Measurements from ENCODE around the gene ZNF407. TPM values are rescaled to one million over a fixed set of nuclear protein-coding genes. Genes with fewer than 3 reads are reported as not detected.

The ZNF407 gene
- total and polyA plus RNA-seq, 2 experiments from 2014 or later, result 2.1 to 10.4 TPM

DNA sequence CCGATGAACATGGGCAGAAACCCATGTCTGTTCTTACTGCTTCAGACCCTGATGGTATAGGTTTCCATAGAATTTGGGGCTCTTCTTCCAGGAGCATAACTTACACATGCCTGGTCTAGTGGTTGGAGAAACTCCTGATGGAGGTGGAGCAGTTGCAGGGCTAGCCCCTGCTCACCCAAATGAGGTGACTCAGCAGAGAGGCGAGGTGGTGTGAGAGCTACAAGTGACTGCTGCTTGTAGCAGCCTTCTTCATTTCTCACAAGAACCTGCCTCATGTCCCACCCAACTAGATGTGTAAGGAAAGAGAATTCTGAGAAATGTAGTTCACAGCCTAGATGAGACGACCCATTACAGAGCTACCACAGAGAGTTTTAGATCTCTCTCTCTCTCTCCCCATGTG is 105.3 kb downstream of the ZNF407 start:
- no peaks in the 10 kb centered on the region for H3K79me2 ChIP-seq (replicated peaks; ENCODE audit: insufficient read depth)
- Mint-ChIP-seq H3K4me3 (no peak overlapping the region), H3K27me3 (ENCODE audit: insufficient read depth, low read depth, poor library complexity) (peaks cover 2% of the 10 kb centered on the region), H3K27ac (no peak overlapping the region), H3K36me3 (ENCODE audit: low read depth) (no peaks in the 10 kb centered on the region), H3K4me1 (peaks cover 31% of the 10 kb centered on the region), H3K9me3 (no peaks in the 10 kb centered on the region)
- TF ChIP-seq ETS1 (IDR thresholded peaks at IDR 0.05), result no peak
- TF ChIP-seq, protein P1, sequence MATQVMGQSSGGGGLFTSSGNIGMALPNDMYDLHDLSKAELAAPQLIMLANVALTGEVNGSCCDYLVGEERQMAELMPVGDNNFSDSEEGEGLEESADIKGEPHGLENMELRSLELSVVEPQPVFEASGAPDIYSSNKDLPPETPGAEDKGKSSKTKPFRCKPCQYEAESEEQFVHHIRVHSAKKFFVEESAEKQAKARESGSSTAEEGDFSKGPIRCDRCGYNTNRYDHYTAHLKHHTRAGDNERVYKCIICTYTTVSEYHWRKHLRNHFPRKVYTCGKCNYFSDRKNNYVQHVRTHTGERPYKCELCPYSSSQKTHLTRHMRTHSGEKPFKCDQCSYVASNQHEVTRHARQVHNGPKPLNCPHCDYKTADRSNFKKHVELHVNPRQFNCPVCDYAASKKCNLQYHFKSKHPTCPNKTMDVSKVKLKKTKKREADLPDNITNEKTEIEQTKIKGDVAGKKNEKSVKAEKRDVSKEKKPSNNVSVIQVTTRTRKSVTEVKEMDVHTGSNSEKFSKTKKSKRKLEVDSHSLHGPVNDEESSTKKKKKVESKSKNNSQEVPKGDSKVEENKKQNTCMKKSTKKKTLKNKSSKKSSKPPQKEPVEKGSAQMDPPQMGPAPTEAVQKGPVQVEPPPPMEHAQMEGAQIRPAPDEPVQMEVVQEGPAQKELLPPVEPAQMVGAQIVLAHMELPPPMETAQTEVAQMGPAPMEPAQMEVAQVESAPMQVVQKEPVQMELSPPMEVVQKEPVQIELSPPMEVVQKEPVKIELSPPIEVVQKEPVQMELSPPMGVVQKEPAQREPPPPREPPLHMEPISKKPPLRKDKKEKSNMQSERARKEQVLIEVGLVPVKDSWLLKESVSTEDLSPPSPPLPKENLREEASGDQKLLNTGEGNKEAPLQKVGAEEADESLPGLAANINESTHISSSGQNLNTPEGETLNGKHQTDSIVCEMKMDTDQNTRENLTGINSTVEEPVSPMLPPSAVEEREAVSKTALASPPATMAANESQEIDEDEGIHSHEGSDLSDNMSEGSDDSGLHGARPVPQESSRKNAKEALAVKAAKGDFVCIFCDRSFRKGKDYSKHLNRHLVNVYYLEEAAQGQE (IDR thresholded peaks at IDR 0.05; ENCODE audit: unreplicated experiment), result no peak
- TF ChIP-seq CREB1 (CRISPR knock-in tag; IDR thresholded peaks at IDR 0.05; ENCODE audit: low read depth), result no peak
- no peak for TF ChIP-seq POLR2AphosphoS5 (IDR thresholded peaks at IDR 0.05; ENCODE audit: low read depth)
- no peak for TF ChIP-seq NANOG (IDR thresholded peaks at IDR 0.05; ENCODE audit: borderline replicate concordance)
- TF ChIP-seq EZH2 (IDR thresholded peaks at IDR 0.05; ENCODE audit: low read depth, unreplicated experiment), result no peak
- TF ChIP-seq ZNF331 (CRISPR knock-in tag; IDR thresholded peaks at IDR 0.05; ENCODE audit: low read depth), result no peak
- TF ChIP-seq ZNF114 (CRISPR knock-in tag; IDR thresholded peaks at IDR 0.05), result no peak
- no peak overlapping the region for H3K4me2 ChIP-seq
- no peaks in the 10 kb centered on the region for H3F3A ChIP-seq (replicated peaks; ENCODE audit: low read depth)
- no peaks in the 10 kb centered on the region for H3K9me2 ChIP-seq (ENCODE audit: insufficient read depth)
- H3K27me3 ChIP-seq (ENCODE audit: insufficient read depth), result no peaks in the 10 kb centered on the region
- no peaks in the 10 kb centered on the region for H3K36me3 ChIP-seq (ENCODE audit: insufficient read depth)
- no peak overlapping the region for H3K4me3 ChIP-seq
- no peak for DNase-seq (ENCODE audit: low spot score)
- ATAC-seq, result no peak
- no peaks in the 10 kb centered on the region for H4K20me1 ChIP-seq (replicated peaks; ENCODE audit: insufficient read depth)
- no peak overlapping the region for H3K27ac ChIP-seq (ENCODE audit: low read depth)
- H3K4me1 ChIP-seq (ENCODE audit: insufficient read depth), result peaks cover 20% of the 10 kb centered on the region
- no peak overlapping the region for H2AFZ ChIP-seq

GRCh38 chr18:74708169-74708568 is 110.5 kb downstream of the ZNF407 start:
- Histone ChIP-seq H2AFZ (no peak overlapping the region), H3K27me3 (ENCODE audit: insufficient read depth) (no peaks in the 10 kb centered on the region), H3K79me2 (replicated peaks; ENCODE audit: insufficient read depth) (no peaks in the 10 kb centered on the region), H4K20me1 (replicated peaks; ENCODE audit: insufficient read depth) (no peaks in the 10 kb centered on the region), H3K9me2 (ENCODE audit: insufficient read depth) (no peaks in the 10 kb centered on the region), H3K36me3 (ENCODE audit: insufficient read depth) (no peaks in the 10 kb centered on the region), H3K4me2 (no peak overlapping the region), H3K27ac (ENCODE audit: low read depth) (no peak overlapping the region), H3K4me1 (ENCODE audit: insufficient read depth) (peaks cover 16% of the 10 kb centered on the region), H3K4me3 (no peak overlapping the region), H3F3A (replicated peaks; ENCODE audit: low read depth) (no peaks in the 10 kb centered on the region)
- ATAC-seq (no peak), DNase-seq (ENCODE audit: low spot score) (no peak)
- Mint-ChIP-seq H3K27me3 (ENCODE audit: insufficient read depth, low read depth, poor library complexity) (peaks cover 1% of the 10 kb centered on the region), H3K4me1 (peaks cover 31% of the 10 kb centered on the region), H3K9me3 (no peaks in the 10 kb centered on the region), H3K36me3 (ENCODE audit: low read depth) (no peaks in the 10 kb centered on the region), H3K4me3 (no peak overlapping the region), H3K27ac (no peak overlapping the region)
- TF ChIP-seq JUNB (IDR thresholded peaks at IDR 0.05; ENCODE audit: unreplicated experiment) (no peak), ETS1 (IDR thresholded peaks at IDR 0.05) (no peak)
